Fibroblast of lung (primary cell): ENCODE results near the gene SLC12A1.

Experiments used
- CTCF ChIP-seq, 2 donors: IDR thresholded peaks in 1 of 2; conservative IDR thresholded peaks in 1 of 2; 1 replicate in 1 of 2; 2 replicates in 1 of 2; pipeline ENCODE4 v1.5.1; 2011 to 2012; ENCODE audit warnings: low read length in 2 of 2, control low read depth in 1 of 2, inconsistent platforms in 1 of 2, low read depth in 1 of 2, mild to moderate bottlenecking in 1 of 2
- EZH2 ChIP-seq: IDR thresholded peaks from 2 replicates; pipeline ENCODE4 v1.5.1; 2012; ENCODE audit warnings: low read length, control low read depth, mild to moderate bottlenecking; ENCODE audit errors: missing control alignments

DNA sequence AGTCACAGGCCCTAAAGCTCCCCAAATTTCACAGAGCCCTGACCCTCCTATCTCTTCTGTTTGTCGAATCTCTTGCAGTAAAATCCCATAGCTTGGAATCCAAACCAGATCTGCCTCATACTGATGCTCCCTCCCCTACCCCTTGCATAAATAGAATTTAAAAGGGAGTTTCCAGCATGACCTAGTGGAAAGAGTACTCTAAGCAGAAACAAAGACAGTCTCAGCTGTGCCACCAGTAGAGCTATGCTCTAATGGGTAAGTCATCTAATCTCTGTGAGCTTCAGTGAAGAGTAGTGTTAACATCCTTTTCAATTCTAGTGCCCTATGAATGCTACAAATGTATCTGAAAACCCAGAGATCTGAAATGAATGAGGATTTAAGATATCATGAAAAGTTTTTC lies 4.0 kb upstream of the SLC12A1 start:
- no peak for TF ChIP-seq CTCF (conservative IDR thresholded peaks at IDR 0.05 in 1 of 2, IDR thresholded peaks at IDR 0.05 in 1 of 2; ENCODE audit: low read depth in 1 of 2, low read length in 2 of 2)
- TF ChIP-seq EZH2: no peak
